Eye (tissue), 1 donor: ENCODE measurements around the gene GNG13.
"Not testable (repeated sequence)": the region's sequence is repeated elsewhere in the genome, so short reads cannot be mapped to it uniquely, and the experiment has no call there.

Source experiments
- DNase-seq: peaks from one replicate; pipeline ENCODE4 v3.0.0-alpha.2; 2015

Gene GNG13

GRCh38 chr16:760065-760464, 40.5 kb downstream of the GNG13 start:
- no peak for DNase-seq

GRCh38 chr16:759110-759910, 41.2 kb downstream of the GNG13 start:
- DNase-seq, result no peak

GRCh38 chr16:756428-756827, 44.1 kb downstream of the GNG13 start:
- no peak for DNase-seq

- no peak for DNase-seq
These were observed 45.9 kb downstream of the GNG13 start for GRCh38 chr16:754656-755055.

GRCh38 chr16:754121-754607, 46.4 kb downstream of the GNG13 start:
- DNase-seq, result not testable (repeated sequence)

GRCh38 chr16:752007-752312, 48.6 kb downstream of the GNG13 start:
- DNase-seq, result no peak

DNA sequence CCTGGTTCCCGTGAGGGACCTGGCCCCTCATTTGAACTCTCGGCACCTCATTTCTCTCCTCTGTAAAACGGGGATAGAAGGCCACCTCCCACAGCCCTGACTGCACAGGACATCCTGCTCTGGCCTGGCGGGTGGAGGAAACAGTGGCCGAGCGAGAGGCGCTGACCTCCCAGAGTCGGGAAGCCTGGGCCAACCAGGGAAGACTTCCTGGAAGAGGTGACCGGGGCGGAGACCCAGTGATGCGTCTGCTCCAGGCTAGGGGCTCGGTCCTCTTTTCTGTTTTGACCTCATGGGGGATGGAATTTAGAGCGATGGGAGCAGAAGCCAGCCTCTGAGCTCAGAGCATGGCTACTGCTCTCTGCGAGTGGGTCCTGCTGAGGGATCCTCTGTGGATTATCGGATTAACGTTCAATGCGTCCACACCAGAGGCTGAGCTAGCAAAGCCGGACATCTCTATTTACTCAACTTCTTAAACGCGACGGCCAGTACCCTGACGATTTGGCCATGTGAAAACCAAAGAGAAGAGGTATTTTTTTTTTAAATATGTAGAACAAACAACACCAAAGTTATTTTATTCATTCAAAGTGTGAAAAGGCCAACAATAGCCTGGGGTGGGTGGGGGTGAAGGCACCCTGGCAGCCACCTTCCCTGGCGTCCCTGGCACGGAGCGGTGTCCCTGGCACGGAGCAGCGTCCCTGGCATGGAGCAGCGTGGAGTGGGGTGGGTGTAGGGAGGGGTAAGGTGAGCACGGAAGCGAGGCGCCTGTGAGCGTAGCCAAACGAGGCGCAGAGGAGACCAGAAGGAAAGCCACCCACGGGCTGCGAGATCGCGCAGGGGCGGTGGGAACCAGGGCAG, 49.2 kb downstream of the GNG13 start:
- DNase-seq, result no peak

DNA sequence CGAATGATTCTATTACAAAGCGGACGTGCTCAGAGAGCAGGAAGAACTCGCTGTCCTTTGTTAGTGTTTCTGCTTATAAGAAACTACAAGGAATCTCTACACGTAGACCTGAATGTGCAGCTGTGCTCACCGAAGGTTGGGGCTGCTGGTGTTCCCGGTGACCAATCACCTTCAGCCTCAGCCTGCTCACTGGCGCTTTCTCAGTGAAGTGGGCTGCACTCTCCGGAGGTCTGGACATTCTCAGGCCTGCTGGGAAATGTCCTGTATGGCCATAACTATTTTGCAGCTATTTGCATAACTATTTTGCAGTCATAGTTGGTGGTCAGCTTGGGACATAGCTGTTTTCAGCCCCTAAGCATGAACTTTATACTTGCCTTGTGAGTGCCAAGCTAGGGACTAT, 50.0 kb downstream of the GNG13 start:
- DNase-seq, result no peak

DNA sequence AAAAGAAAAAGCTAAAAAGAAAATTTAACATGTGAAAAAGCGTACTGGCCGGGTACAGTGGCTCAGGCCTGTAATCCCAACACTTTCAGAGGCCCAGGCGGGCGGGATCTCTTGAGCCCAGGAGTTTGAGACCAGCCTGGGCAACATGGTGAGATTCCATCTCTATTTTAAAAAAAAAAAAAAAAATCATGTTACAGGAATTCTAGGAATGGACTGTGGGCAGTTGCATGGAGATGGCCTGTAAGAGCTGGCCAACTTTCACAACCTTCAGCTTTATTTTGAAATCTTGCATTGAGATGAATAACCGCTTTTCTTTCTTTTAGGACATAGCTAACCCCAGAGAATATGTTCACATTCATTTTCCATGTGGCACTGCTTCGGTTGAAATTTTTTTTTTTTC, 51.5 kb downstream of the GNG13 start:
- no peak for DNase-seq
